Measurements from ENCODE around the gene ATF2. TPM values are rescaled to one million over a fixed set of nuclear protein-coding genes. Genes with fewer than 3 reads are reported as not detected.

Gene ATF2
- total RNA-seq, 1 donor from 2014 or later = 40.5 TPM

GRCh38 chr2:175063741-175064140, 104.3 kb downstream of the ATF2 start:
- H3K27ac ChIP-seq = no peak overlapping the region
- no peaks in the 10 kb centered on the region for H3K9me3 ChIP-seq
- no peaks in the 10 kb centered on the region for H3K36me3 ChIP-seq
- intact Hi-C loops (cut with DNase I) = no loop called here
- no peaks in the 10 kb centered on the region for H3K27me3 ChIP-seq
- no peak for DNase-seq (ENCODE audit: extremely low spot score in 2 of 2)
- no peaks in the 10 kb centered on the region for H3K4me1 ChIP-seq
- no peak for TF ChIP-seq POLR2AphosphoS5 (IDR thresholded peaks at IDR 0.05; ENCODE audit: insufficient read depth in 1 of 2, low read depth in 1 of 2)
- TF ChIP-seq, protein P1, sequence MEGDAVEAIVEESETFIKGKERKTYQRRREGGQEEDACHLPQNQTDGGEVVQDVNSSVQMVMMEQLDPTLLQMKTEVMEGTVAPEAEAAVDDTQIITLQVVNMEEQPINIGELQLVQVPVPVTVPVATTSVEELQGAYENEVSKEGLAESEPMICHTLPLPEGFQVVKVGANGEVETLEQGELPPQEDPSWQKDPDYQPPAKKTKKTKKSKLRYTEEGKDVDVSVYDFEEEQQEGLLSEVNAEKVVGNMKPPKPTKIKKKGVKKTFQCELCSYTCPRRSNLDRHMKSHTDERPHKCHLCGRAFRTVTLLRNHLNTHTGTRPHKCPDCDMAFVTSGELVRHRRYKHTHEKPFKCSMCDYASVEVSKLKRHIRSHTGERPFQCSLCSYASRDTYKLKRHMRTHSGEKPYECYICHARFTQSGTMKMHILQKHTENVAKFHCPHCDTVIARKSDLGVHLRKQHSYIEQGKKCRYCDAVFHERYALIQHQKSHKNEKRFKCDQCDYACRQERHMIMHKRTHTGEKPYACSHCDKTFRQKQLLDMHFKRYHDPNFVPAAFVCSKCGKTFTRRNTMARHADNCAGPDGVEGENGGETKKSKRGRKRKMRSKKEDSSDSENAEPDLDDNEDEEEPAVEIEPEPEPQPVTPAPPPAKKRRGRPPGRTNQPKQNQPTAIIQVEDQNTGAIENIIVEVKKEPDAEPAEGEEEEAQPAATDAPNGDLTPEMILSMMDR (IDR thresholded peaks at IDR 0.05) = no peak
- no peak overlapping the region for H3K4me3 ChIP-seq

- TF ChIP-seq, protein P1 (IDR thresholded peaks at IDR 0.05) = no peak
- no peak for TF ChIP-seq POLR2A (IDR thresholded peaks at IDR 0.05)
- TF ChIP-seq POLR2AphosphoS5 (IDR thresholded peaks at IDR 0.05; ENCODE audit: insufficient read depth in 1 of 2, low read depth in 1 of 2) = no peak
- DNase-seq (ENCODE audit: extremely low spot score in 2 of 2) = no peak
- intact Hi-C loops (cut with DNase I) = no loop called here
- Histone ChIP-seq H3K27ac (no peak overlapping the region), H3K27me3 (no peaks in the 10 kb centered on the region), H3K36me3 (no peaks in the 10 kb centered on the region), H3K4me3 (no peak overlapping the region), H3K4me1 (no peaks in the 10 kb centered on the region), H3K9me3 (no peaks in the 10 kb centered on the region)
Observed at GRCh38 chr2:175062787-175063585, 105.0 kb downstream of the ATF2 start.

DNA sequence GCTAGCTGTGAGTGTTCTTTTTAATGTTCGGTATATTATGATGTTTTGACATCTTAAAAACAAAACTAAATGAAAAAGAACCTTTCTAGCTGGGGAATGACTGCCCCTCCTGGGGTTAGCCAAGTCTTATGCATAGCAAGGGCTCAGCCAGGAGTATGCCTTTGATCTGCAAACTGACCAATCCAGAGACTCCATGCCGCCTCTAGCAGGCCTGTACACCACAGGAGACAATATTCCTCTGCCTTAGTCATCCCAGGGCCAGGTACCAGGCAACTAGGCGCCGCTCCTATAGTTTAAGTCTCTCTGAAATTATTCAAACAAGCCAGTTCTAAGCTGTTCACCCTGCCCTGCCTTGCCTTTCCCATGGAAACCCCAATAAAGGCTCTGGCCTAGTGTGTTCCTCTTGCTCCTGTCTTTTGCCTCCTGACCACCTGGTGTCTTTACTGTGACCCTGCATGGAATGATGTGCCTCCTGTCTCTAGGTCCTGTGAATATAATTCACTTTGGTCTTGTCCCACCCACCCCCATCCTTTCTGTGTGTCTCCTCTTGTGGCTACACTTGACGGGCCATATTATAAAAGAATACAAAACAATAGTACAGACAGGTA, 110.8 kb downstream of the ATF2 start:
- H3K36me3 ChIP-seq = peaks cover 0 to 2% of the 10 kb centered on the region in 2 donors
- no peak overlapping the region for H3K4me3 ChIP-seq
- TF ChIP-seq, protein P1 (IDR thresholded peaks at IDR 0.05) = no peak
- no peak for TF ChIP-seq POLR2AphosphoS5 (IDR thresholded peaks at IDR 0.05; ENCODE audit: insufficient read depth in 1 of 2, low read depth in 1 of 2)
- no peak for TF ChIP-seq POLR2A (IDR thresholded peaks at IDR 0.05)
- intact Hi-C loops (cut with DNase I) = no loop called here
- DNase-seq (ENCODE audit: extremely low spot score in 2 of 2) = no peak
- no peaks in the 10 kb centered on the region for H3K27me3 ChIP-seq
- no peak overlapping the region for H3K27ac ChIP-seq
- no peaks in the 10 kb centered on the region for H3K9me3 ChIP-seq
- no peaks in the 10 kb centered on the region for H3K4me1 ChIP-seq

DNA sequence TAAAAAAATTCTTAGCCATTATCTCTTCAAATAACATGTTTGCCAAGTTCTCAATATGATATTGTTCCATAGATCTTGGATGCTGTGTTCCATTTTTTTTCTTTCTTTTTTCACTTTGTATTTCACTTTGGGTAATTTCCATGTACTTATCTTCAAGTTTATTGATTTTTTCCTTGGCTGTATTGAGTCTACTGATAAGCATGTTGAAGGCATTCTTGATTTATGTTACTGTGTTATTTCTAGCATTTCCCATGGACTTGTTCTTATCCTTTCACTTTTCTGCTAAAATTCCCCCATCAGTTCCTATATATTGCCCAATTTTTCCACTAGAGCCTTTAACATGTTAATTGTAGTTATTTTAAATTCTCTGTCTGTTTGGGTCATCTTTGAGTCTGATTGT, 112.0 kb downstream of the ATF2 start:
- Histone ChIP-seq H3K9me3 (no peaks in the 10 kb centered on the region), H3K27me3 (no peaks in the 10 kb centered on the region), H3K4me3 (no peak overlapping the region), H3K36me3 (peaks cover 0 to 2% of the 10 kb centered on the region in 2 donors), H3K4me1 (no peaks in the 10 kb centered on the region), H3K27ac (no peak overlapping the region)
- DNase-seq (ENCODE audit: extremely low spot score in 2 of 2) = no peak
- no peak for TF ChIP-seq POLR2A (IDR thresholded peaks at IDR 0.05)
- TF ChIP-seq, protein P1 (IDR thresholded peaks at IDR 0.05) = no peak
- TF ChIP-seq POLR2AphosphoS5 (IDR thresholded peaks at IDR 0.05; ENCODE audit: insufficient read depth in 1 of 2, low read depth in 1 of 2) = no peak
- intact Hi-C loops (cut with DNase I) = no loop called here

GRCh38 chr2:175054340-175054739, 113.7 kb downstream of the ATF2 start:
- Histone ChIP-seq H3K4me1 (no peaks in the 10 kb centered on the region), H3K27ac (no peak overlapping the region), H3K27me3 (no peaks in the 10 kb centered on the region), H3K9me3 (no peaks in the 10 kb centered on the region), H3K4me3 (no peak overlapping the region), H3K36me3 (peaks cover 0 to 2% of the 10 kb centered on the region in 2 donors)
- DNase-seq (ENCODE audit: extremely low spot score in 2 of 2) = no peak
- TF ChIP-seq, protein P1 (IDR thresholded peaks at IDR 0.05) = no peak
- TF ChIP-seq POLR2AphosphoS5 (IDR thresholded peaks at IDR 0.05; ENCODE audit: insufficient read depth in 1 of 2, low read depth in 1 of 2) = no peak
- no peak for TF ChIP-seq POLR2A (IDR thresholded peaks at IDR 0.05)
- intact Hi-C loops (cut with DNase I) = no loop called here

Data from vagina (tissue), 2 donors.